GM23338 (cell line): Measurements from ENCODE around the gene TFIP11. TPM values are rescaled to one million over a fixed set of nuclear protein-coding genes. Genes with fewer than 3 reads are reported as not detected.

Experiments
- ATAC-seq: fragments of 200-7000 bp; cut with Tn5 transposase; 3 replicates; pipeline ENCODE4 v1.9.1; 2020
- DNase-seq: peaks from one replicate; pipeline ENCODE4 v3.0.0-alpha.2; 2015; ENCODE audit warnings: low spot score
- H2AFZ ChIP-seq: fragments of 200-600 bp; sonication (generic); 2 replicates; pipeline ENCODE4 v1.8.0; 2016; ENCODE audit warnings: antibody characterized with exemption, mild to moderate bottlenecking, moderate library complexity
- H3F3A ChIP-seq: fragments of 200-600 bp; sonication (generic); replicated peaks from 2 replicates; pipeline ENCODE4 v1.8.0; 2017; ENCODE audit warnings: antibody characterized with exemption, mixed run types, low read depth
- H3K27ac ChIP-seq: fragments of 200-600 bp; sonication (generic); 2 replicates; pipeline ENCODE4 v1.6.1; 2016; ENCODE audit warnings: low read depth
- H3K27me3 ChIP-seq: fragments of 200-600 bp; sonication (generic); 2 replicates; pipeline ENCODE4 v1.8.0; 2016; ENCODE audit warnings: mild to moderate bottlenecking, mixed run types, moderate library complexity; ENCODE audit not compliant: insufficient read depth
- H3K36me3 ChIP-seq: fragments of 200-600 bp; sonication (generic); 2 replicates; pipeline ENCODE4 v1.8.0; 2016; ENCODE audit warnings: mild to moderate bottlenecking; ENCODE audit not compliant: insufficient read depth
- H3K4me1 ChIP-seq: fragments of 200-600 bp; sonication (generic); 2 replicates; pipeline ENCODE4 v1.8.0; 2016; ENCODE audit warnings: mild to moderate bottlenecking, moderate library complexity; ENCODE audit not compliant: insufficient read depth
- H3K4me2 ChIP-seq: fragments of 200-600 bp; sonication (generic); 2 replicates; pipeline ENCODE4 v1.7.1; 2017; ENCODE audit warnings: mixed run types
- H3K4me3 ChIP-seq: fragments of 200-600 bp; sonication (generic); 2 replicates; pipeline ENCODE4 v1.6.1; 2016; ENCODE audit warnings: mixed run types
- H3K79me2 ChIP-seq: fragments of 200-600 bp; sonication (generic); replicated peaks from 2 replicates; pipeline ENCODE4 v1.8.0; 2017; ENCODE audit warnings: mild to moderate bottlenecking; ENCODE audit not compliant: insufficient read depth
- H3K9me2 ChIP-seq: fragments of 200-600 bp; sonication (generic); 2 replicates; pipeline ENCODE4 v1.8.0; 2017; ENCODE audit not compliant: insufficient read depth
- H4K20me1 ChIP-seq: fragments of 200-600 bp; sonication (generic); replicated peaks from 2 replicates; pipeline ENCODE4 v1.8.0; 2017; ENCODE audit warnings: mild to moderate bottlenecking; ENCODE audit not compliant: insufficient read depth
- H3K27ac Mint-ChIP-seq: 2 replicates; pipeline ENCODE4 v1.8.0; 2020; ENCODE audit warnings: inconsistent platforms, mild to moderate bottlenecking, moderate library complexity, mixed read lengths
- H3K27me3 Mint-ChIP-seq: 3 replicates; pipeline ENCODE4 v1.8.0; 2022; ENCODE audit warnings: low read depth, mild to moderate bottlenecking, moderate library complexity, mixed read lengths, inconsistent platforms; ENCODE audit not compliant: insufficient read depth, poor library complexity
- H3K36me3 Mint-ChIP-seq: 3 replicates; pipeline ENCODE4 v1.8.0; 2021; ENCODE audit warnings: low read depth, mild to moderate bottlenecking, inconsistent platforms, moderate library complexity, mixed read lengths
- H3K4me1 Mint-ChIP-seq: 3 replicates; pipeline ENCODE4 v1.8.0; 2020; ENCODE audit warnings: mild to moderate bottlenecking, inconsistent platforms, mixed read lengths
- H3K4me3 Mint-ChIP-seq: 3 replicates; pipeline ENCODE4 v1.8.0; 2021; ENCODE audit warnings: moderate library complexity, mild to moderate bottlenecking, inconsistent platforms, mixed read lengths
- H3K9me3 Mint-ChIP-seq: 3 replicates; pipeline ENCODE4 v1.8.0; 2020; ENCODE audit warnings: moderate library complexity, mild to moderate bottlenecking, inconsistent platforms, mixed read lengths
- CREB1 ChIP-seq: fragments of 250-450 bp; sonication (Bioruptor Pico); IDR thresholded peaks from 2 replicates; pipeline ENCODE4 v1.5.0; 2020; ENCODE audit warnings: low read depth, mild to moderate bottlenecking, moderate library complexity
- CTCF ChIP-seq, 2 experiments: fragments of 200-600 bp in 1 of 2; sonication (generic) in 1 of 2; conservative IDR thresholded peaks; 2 replicates each; pipeline versions ENCODE4 v1.5.1 to v1.6.1; 2016 to 2017; ENCODE audit warnings: antibody characterized with exemption in 2 of 2, low read depth in 2 of 2, mild to moderate bottlenecking in 2 of 2, moderate library complexity in 1 of 2
- ETS1 ChIP-seq: IDR thresholded peaks from 2 replicates; pipeline ENCODE4 v1.6.1; 2016; ENCODE audit warnings: antibody characterized with exemption
- EZH2phosphoT487 ChIP-seq: fragments of 200-600 bp; sonication (generic); IDR thresholded peaks from one replicate; pipeline ENCODE4 v1.8.1; 2018; ENCODE audit warnings: antibody characterized with exemption; ENCODE audit not compliant: unreplicated experiment
- JUNB ChIP-seq: IDR thresholded peaks from one replicate; pipeline ENCODE4 v1.6.1; 2016; ENCODE audit warnings: antibody characterized with exemption; ENCODE audit not compliant: unreplicated experiment
- POLR2AphosphoS5 ChIP-seq: IDR thresholded peaks from 2 replicates; pipeline ENCODE4 v1.6.1; 2016; ENCODE audit warnings: antibody characterized with exemption, low read depth
- REST ChIP-seq: IDR thresholded peaks from one replicate; pipeline ENCODE4 v1.6.1; 2018; ENCODE audit warnings: antibody characterized with exemption; ENCODE audit not compliant: unreplicated experiment
- STAT1 ChIP-seq: IDR thresholded peaks from one replicate; pipeline ENCODE4 v1.6.1; 2016; ENCODE audit warnings: antibody characterized with exemption; ENCODE audit not compliant: unreplicated experiment
- ZNF114 ChIP-seq: fragments of 250-450 bp; sonication (Bioruptor Pico); IDR thresholded peaks from 2 replicates; pipeline ENCODE4 v1.5.0; 2020; ENCODE audit warnings: mild to moderate bottlenecking, moderate library complexity
- ZNF331 ChIP-seq: fragments of 250-450 bp; sonication (Bioruptor Pico); IDR thresholded peaks from 2 replicates; pipeline ENCODE4 v1.5.0; 2020; ENCODE audit warnings: low read depth, mild to moderate bottlenecking, moderate library complexity
- polyA plus RNA-seq: library from polyadenylated mRNA; unstranded; fragments of >200 nt; fragmentation: Nextera tagmentation; extraction: Ambion mirVana; gene quantifications from 2 replicates; pipeline ENCODE4 v1.2.1, GENCODE V29; 2016
- total RNA-seq: library from RNA; depleted of rRNA; stranded (reverse); fragments of >200 nt; shearing (Covaris generic); gene quantifications from 2 replicates; pipeline ENCODE4 v1.2.3, GENCODE V29; 2014

TFIP11 gene
- total and polyA plus RNA-seq, 2 experiments from 2014 or later = 17.1 to 26.2 TPM

- TF ChIP-seq STAT1 (no peak), ZNF331 (CRISPR knock-in tag) (no peak), CREB1 (CRISPR knock-in tag) (no peak), POLR2AphosphoS5 (no peak), ETS1 (no peak), ZNF114 (CRISPR knock-in tag) (no peak), REST (no peak)
Measured at GRCh38 chr22:26561756-26562417, 49.6 kb upstream of the TFIP11 start (continued).

- Histone ChIP-seq H3K36me3 (no peaks in the 10 kb centered on the region), H4K20me1 (peaks cover 24% of the 10 kb centered on the region), H3K27ac (peak overlapping the region; percentile 72), H3K79me2 (peaks cover 93% of the 10 kb centered on the region), H3K4me3 (no peak overlapping the region), H3F3A (peaks cover 42% of the 10 kb centered on the region), H2AFZ (no peak overlapping the region), H3K9me2 (no peaks in the 10 kb centered on the region), H3K27me3 (no peaks in the 10 kb centered on the region), H3K4me2 (no peak overlapping the region), H3K4me1 (peaks cover 68% of the 10 kb centered on the region)
- ATAC-seq (no peak), DNase-seq (no peak)
- Mint-ChIP-seq H3K4me3 (no peak overlapping the region; the same call in 2 of the 3 replicates), H3K27ac (0 out of 2 replicates have a peak overlapping the region, but pooled peaks have one; percentile 51), H3K36me3 (peaks cover 19% of the 10 kb centered on the region), H3K4me1 (peaks cover 79% of the 10 kb centered on the region), H3K27me3 (peaks cover 15% of the 10 kb centered on the region), H3K9me3 (no peaks in the 10 kb centered on the region)
- TF ChIP-seq STAT1 (no peak), EZH2phosphoT487 (no peak), CTCF (conservative IDR thresholded peaks at IDR 0.05; ENCODE audit: low read depth in 2 of 2) (no peak), JUNB (no peak), ZNF331 (CRISPR knock-in tag) (no peak), ZNF114 (CRISPR knock-in tag) (no peak), POLR2AphosphoS5 (no peak), ETS1 (no peak)
Measured at GRCh38 chr22:26559961-26560575, 47.8 kb upstream of the TFIP11 start.
